Esophagus squamous epithelium (tissue), 4 donors: ENCODE results near the gene TMEM150C.

Experiments used
- CTCF ChIP-seq, 6 experiments: fragments of 450-650 bp in 4 of 6; fragments of 200-600 bp in 2 of 6; sonication (generic) in 2 of 6; IDR thresholded peaks; one replicate each; pipeline ENCODE4 v1.5.1; 2016 to 2019; ENCODE audit warnings: antibody characterized with exemption in 6 of 6, mild to moderate bottlenecking in 4 of 6, moderate library complexity in 4 of 6
- POLR2A ChIP-seq, 4 donors: fragments of 450-650 bp; IDR thresholded peaks; one replicate each; pipeline ENCODE4 v1.6.1; 2017; ENCODE audit warnings: antibody characterized with exemption in 4 of 4, mild to moderate bottlenecking in 4 of 4, moderate library complexity in 3 of 4

GRCh38 chr4:82452026-82452425 is 109.8 kb downstream of the TMEM150C start:
- no peak for TF ChIP-seq CTCF (IDR thresholded peaks at IDR 0.05)
- TF ChIP-seq POLR2A (IDR thresholded peaks at IDR 0.05) = no peak
